Astrocyte of the hippocampus (primary cell): ENCODE results near the gene PFN4.
A peak's percentile ranks its signal among the peaks of the same experiment; 100 is the strongest.
"Not testable (repeated sequence)": the region's sequence is repeated elsewhere in the genome, so short reads cannot be mapped to it uniquely, and the experiment has no call there.

Source experiments
- DNase-seq: peaks from one replicate; pipeline ENCODE4 v3.0.0; 2011; ENCODE audit warnings: low read depth, low spot score

PFN4 gene

GRCh38 chr2:24123195-24123921, at the start of gene PFN4, which contains the start of gene FAM228B:
Gene PFN4 (minus strand): TSS chr2:24123334. CDS start chr2:24122535, 799 bp downstream.
Gene FAM228B (plus strand): TSS chr2:24123469. CDS start chr2:24124362, 893 bp downstream.
- DNase-seq: peak; percentile 94

GRCh38 chr2:24169023-24169422, 45.9 kb upstream of the PFN4 start:
- DNase-seq: peak; percentile 11

GRCh38 chr2:24164416-24164973, 41.4 kb upstream of the PFN4 start:
- DNase-seq: no peak

- DNase-seq: no peak
These were observed 40.5 kb upstream of the PFN4 start for GRCh38 chr2:24163601-24164000.

- no peak for DNase-seq
These were observed 40.1 kb upstream of the PFN4 start for GRCh38 chr2:24163186-24163585.

- no peak for DNase-seq
These were observed 39.4 kb upstream of the PFN4 start for GRCh38 chr2:24162494-24162893.

- no peak for DNase-seq
These were observed 37.6 kb upstream of the PFN4 start for GRCh38 chr2:24160761-24161160.

- DNase-seq: no peak
These were observed 36.6 kb upstream of the PFN4 start for GRCh38 chr2:24159708-24160107.

- no peak for DNase-seq
These were observed 35.0 kb upstream of the PFN4 start for GRCh38 chr2:24158131-24158530.

- no peak for DNase-seq
These were observed 30.3 kb upstream of the PFN4 start for GRCh38 chr2:24153478-24153877.

- DNase-seq: no peak
These were observed 29.5 kb upstream of the PFN4 start for GRCh38 chr2:24152413-24153197.

GRCh38 chr2:24147364-24147763, 24.2 kb upstream of the PFN4 start:
- no peak for DNase-seq

GRCh38 chr2:24140305-24140704, 17.2 kb upstream of the PFN4 start:
- DNase-seq: not testable (repeated sequence)

- DNase-seq: no peak
These were observed 9.4 kb upstream of the PFN4 start for GRCh38 chr2:24132543-24132942.

- DNase-seq: no peak
These were observed 2.8 kb upstream of the PFN4 start for GRCh38 chr2:24125956-24126355.

GRCh38 chr2:24123922-24124580, 917 bp upstream of the PFN4 start:
- DNase-seq: peak; percentile 54

GRCh38 chr2:24122366-24123194, 554 bp downstream of the PFN4 start:
- peak; percentile 5 for DNase-seq

GRCh38 chr2:24121469-24121868, 1.7 kb downstream of the PFN4 start:
- DNase-seq: peak; percentile 7

- no peak for DNase-seq
These were observed 2.1 kb downstream of the PFN4 start for GRCh38 chr2:24121066-24121465.

- DNase-seq: no peak
These were observed 5.2 kb downstream of the PFN4 start for GRCh38 chr2:24117902-24118301.

- DNase-seq: peak; percentile 11
These were observed 8.1 kb downstream of the PFN4 start for GRCh38 chr2:24115057-24115456.
